HG03521 (cell line): Measurements from ENCODE around the gene MICB.
"Not testable (repeated sequence)": the region's sequence is repeated elsewhere in the genome, so short reads cannot be mapped to it uniquely, and the experiment has no call there.

Experiments
- ATAC-seq: cut with Tn5 transposase; IDR thresholded peaks from one replicate; pipeline ENCODE4 v1.9.1; 2021; ENCODE audit warnings: mild to moderate bottlenecking, moderate library complexity; ENCODE audit not compliant: unreplicated experiment

MICB gene

GRCh38 chr6:31498748-31499147 lies 803 bp downstream of the MICB start:
- no peak for ATAC-seq

GRCh38 chr6:31499648-31500047 lies 1.7 kb downstream of the MICB start:
- ATAC-seq, result not testable (repeated sequence)

- no peak for ATAC-seq
Measured at GRCh38 chr6:31502586-31502985, 4.6 kb downstream of the MICB start.

GRCh38 chr6:31509036-31509435 lies 11.1 kb downstream of the MICB start:
- not testable (repeated sequence) for ATAC-seq

- no peak for ATAC-seq
Measured at GRCh38 chr6:31510007-31510406, 12.1 kb downstream of the MICB start.

- ATAC-seq, result no peak
Measured at GRCh38 chr6:31513456-31514165, 15.7 kb downstream of the MICB start.

GRCh38 chr6:31521835-31522234 lies 23.9 kb downstream of the MICB start:
- no peak for ATAC-seq

GRCh38 chr6:31525553-31525931 lies 27.6 kb downstream of the MICB start:
- no peak for ATAC-seq

GRCh38 chr6:31525932-31526591 lies 28.1 kb downstream of the MICB start:
- ATAC-seq, result no peak

GRCh38 chr6:31528307-31528777 lies 30.4 kb downstream of the MICB start:
- ATAC-seq, result no peak

GRCh38 chr6:31528821-31529328 lies 30.9 kb downstream of the MICB start, which contains the start of gene MCCD1:
Gene MCCD1, plus strand, starts transcription at chr6:31528962. Its CDS starts 53 bp downstream, at chr6:31529015.
- no peak for ATAC-seq

GRCh38 chr6:31529329-31530150 lies 31.6 kb downstream of the MICB start:
- ATAC-seq, result no peak

GRCh38 chr6:31530659-31531058 lies 32.7 kb downstream of the MICB start:
- ATAC-seq, result no peak

GRCh38 chr6:31531162-31531561 lies 33.2 kb downstream of the MICB start:
- no peak for ATAC-seq

GRCh38 chr6:31531771-31532643 lies 34.1 kb downstream of the MICB start:
- ATAC-seq, result no peak

GRCh38 chr6:31532644-31533454 lies 34.9 kb downstream of the MICB start:
- no peak for ATAC-seq

GRCh38 chr6:31533455-31533841 lies 35.5 kb downstream of the MICB start:
- ATAC-seq, result no peak

- ATAC-seq, result no peak
Measured at GRCh38 chr6:31534011-31534410, 36.1 kb downstream of the MICB start.

- no peak for ATAC-seq
Measured at GRCh38 chr6:31534521-31535040, 36.6 kb downstream of the MICB start.
